ENCODE data around the gene LAT. TPM values are rescaled to one million over a fixed set of nuclear protein-coding genes. Genes with fewer than 3 reads are reported as not detected.
A peak's percentile ranks its signal among the peaks of the same experiment; 100 is the strongest.

Gene LAT
- total and polyA plus RNA-seq, 2 of the 13 experiments (the other 11 are each of a cell fraction or from before 2014, with no cell fraction given): 2.0 to 3.0 TPM

- no peak for TF ChIP-seq RAD51 (IDR thresholded peaks at IDR 0.05; ENCODE audit: borderline replicate concordance)
- TF ChIP-seq DRAP1 (CRISPR knock-in tag; IDR thresholded peaks at IDR 0.05): peak; percentile 69; the same call in 1 of the 2 replicates
- 0 out of 2 replicates have a peak, but pooled peaks have one; percentile 44 for TF ChIP-seq ZNF138 (CRISPR knock-in tag; IDR thresholded peaks at IDR 0.05; ENCODE audit: low read depth)
- no peak for TF ChIP-seq CBX1 (IDR thresholded peaks at IDR 0.05; ENCODE audit: low read depth)
- TF ChIP-seq NBN (conservative IDR thresholded peaks at IDR 0.05): no peak
- TF ChIP-seq ELF1 (CRISPR knock-in tag; IDR thresholded peaks at IDR 0.05): peak; percentile 100
- no peak for TF ChIP-seq ZBTB21 (CRISPR knock-in tag; IDR thresholded peaks at IDR 0.05)
- TF ChIP-seq E2F1 (CRISPR knock-in tag; IDR thresholded peaks at IDR 0.05): peak; percentile 99
- peak; percentile 87; the same call in 1 of the 2 replicates for TF ChIP-seq ZNF891 (CRISPR knock-in tag; IDR thresholded peaks at IDR 0.05)
- no peak for TF ChIP-seq MBD4 (IDR thresholded peaks at IDR 0.05; ENCODE audit: borderline replicate concordance, low read length)
- TF ChIP-seq ZNF335 (CRISPR knock-in tag; IDR thresholded peaks at IDR 0.05): no peak; the same call in 1 of the 2 replicates
- no peak for TF ChIP-seq U2AF1 (optimal IDR thresholded peaks at IDR 0.05; ENCODE audit: low read depth, low read length)
- TF ChIP-seq EED (CRISPR knock-in tag; IDR thresholded peaks at IDR 0.05): no peak
- TF ChIP-seq KLF12 (CRISPR knock-in tag; IDR thresholded peaks at IDR 0.05; ENCODE audit: borderline replicate concordance): no peak
- TF ChIP-seq MXI1 (IDR thresholded peaks at IDR 0.05; ENCODE audit: borderline replicate concordance, low read depth, low read length): peak; percentile 86; the same call in 1 of the 3 replicates
- TF ChIP-seq STAT5B (CRISPR knock-in tag; IDR thresholded peaks at IDR 0.05): no peak; the same call in 1 of the 2 replicates
- TF ChIP-seq TBP (CRISPR knock-in tag; IDR thresholded peaks at IDR 0.05): no peak
- no peak for TF ChIP-seq ZNF746 (CRISPR knock-in tag; IDR thresholded peaks at IDR 0.05)
- TF ChIP-seq ATRX (CRISPR knock-in tag; IDR thresholded peaks at IDR 0.05; ENCODE audit: borderline replicate concordance): no peak
- TF ChIP-seq HMG20B (CRISPR knock-in tag; conservative IDR thresholded peaks at IDR 0.05): no peak
- TF ChIP-seq MAFG (CRISPR knock-in tag; IDR thresholded peaks at IDR 0.05): no peak
- TF ChIP-seq ZNF33B (CRISPR knock-in tag; IDR thresholded peaks at IDR 0.05): no peak
- TF ChIP-seq KMT2A (CRISPR knock-in tag; IDR thresholded peaks at IDR 0.05): peak; percentile 29; the same call in 1 of the 2 replicates
- peak; percentile 58; the same call in 1 of the 2 replicates for TF ChIP-seq BHLHE40 (IDR thresholded peaks at IDR 0.05; ENCODE audit: low read length)
- TF ChIP-seq CENPBD1 (CRISPR knock-in tag; IDR thresholded peaks at IDR 0.05; ENCODE audit: borderline replicate concordance, low read depth): no peak
- no peak for TF ChIP-seq ZBTB37 (CRISPR knock-in tag; IDR thresholded peaks at IDR 0.05)
- TF ChIP-seq AGO2 (optimal IDR thresholded peaks at IDR 0.05; ENCODE audit: low read depth, low read length): peak; percentile 69
- peak; percentile 88; the same call in 1 of the 2 replicates for TF ChIP-seq GMEB1 (CRISPR knock-in tag; IDR thresholded peaks at IDR 0.05; ENCODE audit: borderline replicate concordance)
Observed at GRCh38 chr16:28950648-28951409, 34.0 kb upstream of the LAT start, which contains the start of gene NFATC2IP (continued).

All from HepG2 (cell line).